Stimulated activated CD8-positive, alpha-beta memory T cell treated with anti-CD3 and anti-CD28 coated beads, Interleukin-12 subunit alpha, Interleukin-12 subunit beta, amount 100 ng/mL, for 4 hours (primary cell): Measurements from ENCODE around the gene USH1C.

Source experiments
- DNase-seq: peaks from one replicate; pipeline ENCODE4 v3.0.0-alpha.2; 2020; ENCODE audit warnings: low read depth

The USH1C gene

DNA sequence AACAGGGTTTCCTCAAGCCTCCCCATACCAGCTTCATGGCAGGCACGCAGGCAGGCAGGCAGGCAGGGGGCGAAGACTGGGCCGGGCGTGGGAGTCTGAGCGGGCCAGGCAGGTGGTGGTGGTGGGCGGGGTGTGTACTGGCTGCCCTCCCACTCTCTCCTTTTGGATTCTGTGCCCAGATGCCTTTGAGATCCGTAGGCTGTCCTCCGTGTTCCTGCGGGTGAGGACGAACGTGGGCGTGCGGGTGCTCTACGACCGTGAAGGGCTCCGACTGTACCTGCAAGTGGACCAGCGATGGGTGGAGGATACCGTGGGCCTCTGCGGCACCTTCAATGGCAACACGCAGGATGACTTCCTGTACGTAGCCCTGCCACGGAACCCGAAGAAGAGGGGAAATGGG lies 25.8 kb upstream of the USH1C start:
- DNase-seq: no peak

DNA sequence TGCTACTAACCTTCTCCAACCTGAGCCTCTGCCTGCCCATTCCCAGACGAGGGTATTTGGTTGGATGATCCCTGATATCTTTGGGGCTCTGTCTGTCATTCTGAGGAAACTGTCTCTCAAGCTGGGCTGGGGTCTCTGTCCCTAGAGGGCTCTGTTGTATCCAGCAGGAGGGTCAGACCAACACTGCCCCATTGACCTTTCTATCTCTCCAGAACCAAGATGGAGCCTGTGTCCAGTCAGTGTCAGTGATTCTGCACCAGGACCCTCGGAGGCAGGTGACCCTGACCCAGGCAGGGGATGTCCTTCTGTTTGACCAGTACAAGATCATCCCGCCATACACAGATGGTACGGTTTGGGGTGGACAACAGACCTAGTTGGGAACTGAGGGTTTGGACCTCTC lies 24.7 kb upstream of the USH1C start:
- no peak for DNase-seq

GRCh38 chr11:17564687-17565042 lies 20.4 kb upstream of the USH1C start:
- DNase-seq: no peak

DNA sequence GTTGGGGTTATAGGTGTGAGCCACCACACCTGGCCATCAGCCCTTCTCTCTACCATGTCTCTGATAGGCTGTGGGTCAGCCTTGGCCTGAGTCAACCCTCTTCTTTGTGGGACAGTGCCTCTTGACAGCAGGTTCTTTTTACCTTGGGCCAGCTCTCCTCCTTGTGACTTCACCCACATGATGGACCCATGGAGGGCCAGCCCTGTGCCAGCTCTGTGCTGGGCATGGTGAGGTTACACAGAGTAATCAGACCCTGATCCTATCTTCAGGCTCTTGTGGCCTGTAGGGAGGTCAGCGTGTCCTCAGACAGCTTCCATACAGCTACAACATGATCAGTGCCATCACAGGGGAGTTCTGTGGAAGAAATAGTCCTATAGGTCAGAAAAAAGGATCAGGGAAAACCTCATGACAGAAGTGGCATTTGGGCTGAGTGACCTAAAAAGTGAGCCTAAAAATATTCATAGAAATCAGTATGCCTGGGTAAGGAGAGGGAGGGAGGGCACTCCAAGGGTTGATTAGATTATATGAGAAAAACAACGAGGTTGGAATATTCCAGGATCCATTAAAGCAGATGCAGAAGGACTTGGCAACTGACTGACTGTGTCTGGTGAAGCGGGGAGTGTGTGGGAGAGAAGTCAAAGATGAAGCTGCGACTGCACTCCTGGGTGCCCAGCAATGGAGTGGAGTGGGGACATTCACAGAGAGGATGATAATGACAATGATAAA lies 19.9 kb upstream of the USH1C start:
- no peak for DNase-seq

DNA sequence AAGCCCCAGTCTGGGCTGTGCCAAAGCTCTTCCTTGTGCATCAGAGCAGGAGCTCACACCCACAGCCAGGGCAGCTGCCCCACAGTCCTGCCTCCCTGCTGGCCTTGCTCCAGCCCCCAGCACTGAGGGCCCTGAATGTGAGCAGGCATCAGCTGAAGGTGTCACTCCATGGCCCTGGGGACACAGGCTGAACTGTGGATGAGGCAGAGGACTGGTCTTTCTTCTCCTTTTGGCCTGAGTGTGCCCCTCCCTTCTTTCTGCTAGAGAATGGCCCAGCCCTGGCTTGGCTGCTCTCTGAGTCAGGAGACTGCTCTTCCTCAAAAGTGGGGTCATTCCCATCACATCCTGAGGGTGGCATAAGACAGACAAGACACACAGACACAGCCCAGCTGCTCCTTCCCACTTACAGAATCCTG lies 19.0 kb upstream of the USH1C start:
- no peak for DNase-seq

GRCh38 chr11:17561526-17561925 lies 17.3 kb upstream of the USH1C start:
- no peak for DNase-seq

- no peak for DNase-seq
Observed at GRCh38 chr11:17561111-17561415, 16.8 kb upstream of the USH1C start.

DNA sequence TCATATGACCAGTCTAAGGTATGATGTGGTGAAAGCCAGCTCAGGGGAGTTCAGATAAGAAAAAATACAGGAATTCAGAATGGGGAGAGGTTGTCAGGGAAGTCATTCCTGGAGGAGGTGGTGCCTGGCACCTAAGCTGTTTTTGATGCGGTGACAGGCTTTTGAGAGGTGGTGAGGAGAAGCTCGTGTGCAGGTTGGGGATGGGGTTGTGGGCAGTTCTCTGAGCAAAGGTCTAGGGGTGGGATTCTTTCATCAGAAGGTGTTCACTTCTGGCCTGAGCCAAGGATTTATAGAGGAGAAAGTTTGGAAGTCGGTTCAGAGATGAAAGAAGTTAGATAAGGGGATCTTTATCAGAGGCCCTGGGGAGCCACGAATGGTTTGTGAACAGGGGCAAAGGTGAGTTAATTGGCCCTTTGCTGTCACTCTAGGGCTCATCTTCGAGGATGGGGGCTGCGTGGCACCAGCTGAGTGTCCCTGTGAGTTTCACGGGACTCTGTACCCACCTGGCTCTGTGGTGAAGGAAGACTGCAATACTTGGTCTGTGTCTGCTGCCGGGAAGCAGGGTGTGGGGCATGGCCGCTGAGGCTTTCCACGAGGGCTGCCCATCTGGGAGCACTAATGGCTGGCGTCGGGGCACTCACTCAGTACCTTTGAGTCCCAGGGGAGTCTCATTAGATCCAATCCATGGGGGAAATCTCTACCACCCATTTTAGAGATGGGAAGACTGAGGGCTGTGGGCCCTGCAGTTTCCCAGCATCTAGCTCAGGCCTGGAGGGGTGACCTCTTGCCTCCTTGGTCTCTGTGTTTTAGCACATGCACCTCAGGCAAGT lies 16.3 kb upstream of the USH1C start:
- no peak for DNase-seq

DNA sequence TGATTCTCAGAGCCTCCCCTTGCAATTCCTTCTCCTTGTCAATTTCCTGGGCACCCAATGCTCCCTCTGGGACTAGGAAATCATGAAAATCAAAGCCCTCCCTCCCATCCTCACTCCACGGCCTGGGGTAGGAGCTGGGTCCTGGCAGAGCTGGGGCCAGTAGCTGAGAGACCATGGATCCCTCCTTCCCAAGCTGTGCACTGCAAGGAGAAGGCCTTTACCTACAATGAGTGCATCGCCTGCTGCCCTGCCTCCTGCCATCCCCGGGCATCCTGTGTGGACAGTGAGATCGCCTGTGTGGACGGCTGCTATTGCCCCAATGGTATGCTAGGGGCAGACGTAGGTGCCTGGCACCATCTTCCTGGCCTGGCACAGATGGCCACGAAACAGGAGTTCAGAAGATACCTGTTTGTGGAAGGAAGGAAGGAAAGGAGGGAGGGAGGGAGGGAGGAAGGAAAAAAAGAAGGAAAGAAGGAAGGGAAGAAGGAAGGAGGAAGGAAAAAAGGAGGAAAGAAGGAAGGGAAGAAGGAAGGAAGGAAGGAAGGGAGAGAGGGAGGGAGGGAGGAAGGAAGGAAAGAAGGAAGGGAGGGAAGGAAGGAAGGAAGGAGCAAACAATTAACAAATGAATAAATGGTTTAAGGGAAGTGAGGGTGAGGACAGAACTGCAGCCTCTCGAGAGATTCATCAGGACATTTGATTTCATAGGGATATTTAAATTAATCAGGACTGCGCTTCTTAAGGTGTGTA lies 15.3 kb upstream of the USH1C start:
- DNase-seq: no peak

- DNase-seq: no peak
Observed at GRCh38 chr11:17558916-17559315, 14.7 kb upstream of the USH1C start.

- DNase-seq: no peak
Observed at GRCh38 chr11:17558025-17558780, 14.0 kb upstream of the USH1C start.

GRCh38 chr11:17556999-17557398 lies 12.8 kb upstream of the USH1C start:
- no peak for DNase-seq

GRCh38 chr11:17554487-17554886 lies 10.3 kb upstream of the USH1C start:
- DNase-seq: no peak

DNA sequence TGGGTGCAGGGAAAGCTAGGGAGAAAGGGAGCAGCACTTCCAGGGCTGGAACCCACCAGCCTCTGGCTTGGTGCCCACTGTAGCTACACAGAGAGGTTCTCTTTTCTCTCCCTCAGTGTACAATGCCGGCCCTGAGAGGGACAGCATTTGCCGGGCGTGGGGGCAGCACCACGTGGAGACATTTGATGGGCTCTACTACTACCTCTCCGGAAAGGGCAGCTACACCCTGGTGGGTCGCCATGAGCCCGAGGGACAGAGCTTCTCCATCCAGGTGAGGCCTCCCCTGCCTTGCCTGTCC lies 9.0 kb upstream of the USH1C start:
- no peak for DNase-seq

DNA sequence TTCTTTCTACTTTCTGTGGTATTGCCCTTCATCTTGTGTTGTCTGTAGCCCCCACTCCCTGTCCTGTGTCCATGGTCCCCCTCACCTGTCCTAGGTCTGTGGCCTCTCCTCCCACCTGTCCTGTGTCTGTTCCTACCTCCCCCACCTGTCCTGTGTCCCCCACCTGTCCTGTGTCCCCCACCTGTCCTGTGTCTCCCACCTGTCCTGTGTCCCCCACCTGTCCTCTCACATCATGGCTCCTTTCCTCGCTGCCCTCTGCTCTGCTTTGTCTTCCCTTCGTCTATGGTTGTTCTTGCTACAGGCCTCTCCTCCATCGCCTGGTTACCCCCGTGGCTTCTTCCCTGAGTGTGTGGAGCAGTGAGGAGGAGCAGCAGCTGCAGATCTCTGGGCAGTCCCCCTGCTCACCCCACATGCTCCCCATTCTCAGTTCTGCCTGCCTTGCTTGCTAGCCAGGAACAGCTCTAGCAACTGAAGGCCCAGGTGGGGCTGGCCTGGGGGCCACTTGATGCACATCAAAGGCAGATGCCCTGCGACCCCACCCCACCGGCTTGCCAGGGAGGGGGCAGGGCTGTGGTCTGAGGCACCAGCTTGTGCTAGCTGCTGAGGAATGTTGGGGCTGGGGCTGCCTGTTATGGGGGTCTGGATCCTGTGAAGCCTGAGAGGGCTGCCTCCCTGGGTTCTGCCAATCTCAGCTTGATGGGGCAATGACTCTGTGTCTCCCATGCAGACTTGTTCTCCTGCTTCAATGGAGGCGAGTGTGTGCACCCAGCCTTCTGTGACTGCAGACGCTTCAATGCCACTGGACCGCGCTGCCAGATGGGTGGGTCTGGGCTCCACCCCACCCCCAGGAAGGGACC lies 8.4 kb upstream of the USH1C start:
- DNase-seq: no peak

DNA sequence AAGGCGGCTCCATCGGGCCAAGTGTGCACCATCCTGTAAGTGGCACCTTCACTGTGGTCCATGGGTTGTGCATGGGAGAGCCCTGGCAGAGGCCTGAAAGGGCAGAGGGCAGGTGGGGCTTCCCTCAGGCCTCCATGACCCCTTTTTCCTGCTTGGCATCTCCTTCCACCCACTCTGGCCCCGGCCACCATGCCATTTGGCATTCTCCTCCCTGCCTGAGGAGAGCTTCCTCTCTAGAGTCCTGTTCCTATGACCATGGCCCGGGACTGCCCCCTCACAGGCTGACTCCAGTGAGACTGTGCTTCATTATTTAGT lies 7.8 kb upstream of the USH1C start:
- DNase-seq: no peak

GRCh38 chr11:17551347-17552040 lies 7.3 kb upstream of the USH1C start:
- no peak for DNase-seq

DNA sequence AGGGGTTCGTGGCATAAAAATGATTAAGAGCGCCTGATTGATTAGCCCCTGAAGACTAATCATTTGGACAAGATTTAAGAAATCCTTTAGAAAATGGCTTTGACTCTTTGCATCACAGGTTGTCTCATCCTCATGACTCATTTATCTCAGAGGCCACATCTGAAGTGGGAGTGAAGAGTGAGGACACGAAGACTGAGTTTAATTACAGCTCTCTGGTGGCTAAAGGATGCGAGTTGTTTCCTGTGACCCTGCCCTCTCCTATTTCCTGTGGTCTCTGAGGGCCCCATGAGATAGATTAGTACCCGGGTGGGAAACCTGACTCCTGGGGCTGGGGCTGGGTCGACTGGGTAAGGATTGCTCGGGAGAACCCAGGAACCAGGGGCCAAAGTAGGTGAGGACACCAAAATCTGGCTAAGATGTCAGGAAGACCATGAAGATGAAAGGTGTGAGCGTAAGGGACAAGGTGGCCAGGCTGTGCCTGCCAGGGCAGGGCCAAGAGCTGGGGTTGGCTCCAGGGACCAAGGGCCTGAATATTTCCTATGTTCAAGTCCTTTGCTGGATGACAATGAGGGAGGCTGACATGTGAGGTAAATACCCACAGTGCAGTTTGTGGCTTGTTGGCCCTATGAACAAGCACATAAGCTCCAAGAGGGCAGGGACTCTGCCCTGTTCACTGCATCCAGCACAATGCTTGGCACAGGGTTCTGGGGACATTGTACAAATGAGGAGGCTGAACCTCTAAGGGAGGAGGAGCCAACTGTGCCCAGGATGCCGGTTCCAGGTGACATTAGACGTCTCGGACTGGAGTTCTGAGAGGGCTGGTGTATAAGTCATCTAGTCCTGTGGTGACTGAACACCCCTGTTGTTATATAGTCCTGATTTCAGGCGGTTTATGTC lies 6.5 kb upstream of the USH1C start:
- DNase-seq: no peak

DNA sequence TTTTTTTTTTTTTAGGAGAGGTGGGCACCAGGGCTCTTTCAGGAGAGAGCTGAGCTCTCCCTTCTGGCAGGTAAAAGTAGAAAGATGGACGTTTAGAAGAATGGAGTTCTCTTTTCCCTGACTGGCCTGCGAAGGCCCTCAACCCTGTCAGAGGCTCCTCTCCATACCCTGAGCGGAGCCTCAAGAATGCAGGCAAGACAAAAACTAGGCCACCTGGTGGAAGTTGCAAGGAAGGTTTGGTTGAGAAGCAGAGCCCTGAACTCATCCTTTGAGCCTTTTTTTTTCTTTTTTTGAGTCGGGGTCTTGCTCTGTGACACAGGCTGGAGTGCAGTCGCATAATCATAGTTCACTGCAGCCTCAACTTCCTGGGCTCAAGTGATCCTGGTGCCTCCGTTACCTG lies 4.2 kb upstream of the USH1C start:
- no peak for DNase-seq

GRCh38 chr11:17547932-17548331 lies 3.7 kb upstream of the USH1C start:
- no peak for DNase-seq
